Left ventricle myocardium inferior (tissue), 1 donor: ENCODE results near the gene OR1F1. TPM values are rescaled to one million over a fixed set of nuclear protein-coding genes. Genes with fewer than 3 reads are reported as not detected.
A peak's percentile ranks its signal among the peaks of the same experiment; 100 is the strongest.

ENCODE experiments used
- DNase-seq: peaks from one replicate; pipeline ENCODE4 v3.0.0-alpha.2; 2020
- H3K27ac ChIP-seq: fragments of 200-600 bp; replicated peaks from 2 replicates; pipeline ENCODE4 v1.8.0; 2021
- H3K27me3 ChIP-seq: fragments of 200-600 bp; 2 replicates; pipeline ENCODE4 v1.8.0; 2021; ENCODE audit warnings: low read depth
- H3K36me3 ChIP-seq: fragments of 200-600 bp; 2 replicates; pipeline ENCODE4 v1.8.0; 2021
- H3K4me1 ChIP-seq: fragments of 200-600 bp; 2 replicates; pipeline ENCODE4 v1.8.0; 2021
- H3K4me3 ChIP-seq: fragments of 200-600 bp; 2 replicates; pipeline ENCODE4 v1.8.0; 2021; ENCODE audit warnings: mild to moderate bottlenecking, moderate library complexity
- H3K9me3 ChIP-seq: fragments of 200-600 bp; replicated peaks from 2 replicates; pipeline ENCODE4 v1.8.0; 2021
- CTCF ChIP-seq: fragments of 200-600 bp; IDR thresholded peaks from 2 replicates; pipeline ENCODE4 v1.8.0; 2021; ENCODE audit warnings: antibody characterized with exemption, mild to moderate bottlenecking, borderline replicate concordance
- intact Hi-C: fragments of 100-400 bp; cut with micrococcal nuclease; formaldehyde crosslinking; loops from one replicate; pipeline ENCODE4 v1.11.0; 2022
- total RNA-seq: library from RNA; stranded (reverse); fragmentation: NEBNext Ultra II Directional; extraction: Animal tissue kit (Norgen Biotek cat#: 25700); gene quantifications from one replicate; pipeline ENCODE4 v1.2.1, GENCODE V29; 2021
- donor health status: DM: no; HTN: yes; CAD: no; lungs with severe emphysema.

The OR1F1 gene
- total RNA-seq, 1 donor from 2014 or later, result not detected

- Histone ChIP-seq H3K4me1 (peaks cover 39% of the 10 kb centered on the region), H3K4me3 (peak overlapping the region; percentile 51), H3K9me3 (no peaks in the 10 kb centered on the region), H3K27ac (peak overlapping the region; percentile 92), H3K36me3 (peaks cover 35% of the 10 kb centered on the region), H3K27me3 (no peaks in the 10 kb centered on the region)
- no peak for TF ChIP-seq CTCF
- intact Hi-C loops, result no loop called here
- no peak for DNase-seq
Observed at GRCh38 chr16:3144321-3144983, 43.6 kb upstream of the OR1F1 start.

- Histone ChIP-seq H3K9me3 (no peaks in the 10 kb centered on the region), H3K4me3 (no peak overlapping the region), H3K4me1 (peaks cover 46% of the 10 kb centered on the region), H3K36me3 (peaks cover 28% of the 10 kb centered on the region), H3K27me3 (no peaks in the 10 kb centered on the region), H3K27ac (peak overlapping the region; percentile 92)
- no peak for DNase-seq
- TF ChIP-seq CTCF, result no peak
- intact Hi-C loops, result no loop called here
Observed at GRCh38 chr16:3145151-3145550, 42.9 kb upstream of the OR1F1 start.

- Histone ChIP-seq H3K27me3 (no peaks in the 10 kb centered on the region), H3K36me3 (peaks cover 23% of the 10 kb centered on the region), H3K4me1 (peaks cover 48% of the 10 kb centered on the region), H3K9me3 (no peaks in the 10 kb centered on the region), H3K27ac (peak overlapping the region; percentile 92), H3K4me3 (no peak overlapping the region)
- TF ChIP-seq CTCF, result no peak
- DNase-seq, result no peak
- intact Hi-C loops, result no loop called here
Observed at GRCh38 chr16:3145660-3146059, 42.3 kb upstream of the OR1F1 start.

- Histone ChIP-seq H3K4me3 (no peak overlapping the region), H3K4me1 (peaks cover 62% of the 10 kb centered on the region), H3K9me3 (no peaks in the 10 kb centered on the region), H3K27ac (no peak overlapping the region), H3K36me3 (peaks cover 7% of the 10 kb centered on the region), H3K27me3 (no peaks in the 10 kb centered on the region)
- intact Hi-C loops, result no loop called here
- no peak for TF ChIP-seq CTCF
- DNase-seq, result no peak
Observed at GRCh38 chr16:3147046-3147756, 40.8 kb upstream of the OR1F1 start.

- no peak overlapping the region for H3K27ac ChIP-seq
- peaks cover 2% of the 10 kb centered on the region for H3K36me3 ChIP-seq
- H3K4me1 ChIP-seq, result peaks cover 62% of the 10 kb centered on the region
- DNase-seq, result no peak
- no peak for TF ChIP-seq CTCF
- H3K9me3 ChIP-seq, result no peaks in the 10 kb centered on the region
- intact Hi-C loops, result no loop called here
- no peak overlapping the region for H3K4me3 ChIP-seq
- H3K27me3 ChIP-seq, result no peaks in the 10 kb centered on the region
Observed at GRCh38 chr16:3147757-3148104, 40.3 kb upstream of the OR1F1 start.
